OCI-LY7 (cell line): ENCODE data around the gene DEFB131A.
"Not testable (repeated sequence)": the region's sequence is repeated elsewhere in the genome, so short reads cannot be mapped to it uniquely, and the experiment has no call there.

Experiments used
- EZH2phosphoT487 ChIP-seq: fragments of 200-600 bp; sonication (generic); IDR thresholded peaks from 2 replicates; pipeline ENCODE4 v1.6.1; 2018; ENCODE audit warnings: low read depth, borderline replicate concordance, mild to moderate bottlenecking, mixed run types, antibody characterized with exemption, low read length, moderate library complexity, mixed read lengths
- TF ChIP-seq, protein P1 (sequence below): fragments of 200-600 bp; sonication (generic); conservative IDR thresholded peaks from 2 replicates; pipeline ENCODE4 v1.5.1; 2014; ENCODE audit warnings: mild to moderate bottlenecking, antibody characterized with exemption, low read length, moderate library complexity, mixed read lengths

GRCh38 chr4:9490986-9491385 lies 46.8 kb downstream of the DEFB131A start:
- TF ChIP-seq, protein P1, sequence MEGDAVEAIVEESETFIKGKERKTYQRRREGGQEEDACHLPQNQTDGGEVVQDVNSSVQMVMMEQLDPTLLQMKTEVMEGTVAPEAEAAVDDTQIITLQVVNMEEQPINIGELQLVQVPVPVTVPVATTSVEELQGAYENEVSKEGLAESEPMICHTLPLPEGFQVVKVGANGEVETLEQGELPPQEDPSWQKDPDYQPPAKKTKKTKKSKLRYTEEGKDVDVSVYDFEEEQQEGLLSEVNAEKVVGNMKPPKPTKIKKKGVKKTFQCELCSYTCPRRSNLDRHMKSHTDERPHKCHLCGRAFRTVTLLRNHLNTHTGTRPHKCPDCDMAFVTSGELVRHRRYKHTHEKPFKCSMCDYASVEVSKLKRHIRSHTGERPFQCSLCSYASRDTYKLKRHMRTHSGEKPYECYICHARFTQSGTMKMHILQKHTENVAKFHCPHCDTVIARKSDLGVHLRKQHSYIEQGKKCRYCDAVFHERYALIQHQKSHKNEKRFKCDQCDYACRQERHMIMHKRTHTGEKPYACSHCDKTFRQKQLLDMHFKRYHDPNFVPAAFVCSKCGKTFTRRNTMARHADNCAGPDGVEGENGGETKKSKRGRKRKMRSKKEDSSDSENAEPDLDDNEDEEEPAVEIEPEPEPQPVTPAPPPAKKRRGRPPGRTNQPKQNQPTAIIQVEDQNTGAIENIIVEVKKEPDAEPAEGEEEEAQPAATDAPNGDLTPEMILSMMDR: not testable (repeated sequence)
- TF ChIP-seq EZH2phosphoT487: not testable (repeated sequence)
